Measurements from ENCODE around the gene UBE2F.
"Not testable (repeated sequence)": the region's sequence is repeated elsewhere in the genome, so short reads cannot be mapped to it uniquely, and the experiment has no call there.

UBE2F gene

DNA sequence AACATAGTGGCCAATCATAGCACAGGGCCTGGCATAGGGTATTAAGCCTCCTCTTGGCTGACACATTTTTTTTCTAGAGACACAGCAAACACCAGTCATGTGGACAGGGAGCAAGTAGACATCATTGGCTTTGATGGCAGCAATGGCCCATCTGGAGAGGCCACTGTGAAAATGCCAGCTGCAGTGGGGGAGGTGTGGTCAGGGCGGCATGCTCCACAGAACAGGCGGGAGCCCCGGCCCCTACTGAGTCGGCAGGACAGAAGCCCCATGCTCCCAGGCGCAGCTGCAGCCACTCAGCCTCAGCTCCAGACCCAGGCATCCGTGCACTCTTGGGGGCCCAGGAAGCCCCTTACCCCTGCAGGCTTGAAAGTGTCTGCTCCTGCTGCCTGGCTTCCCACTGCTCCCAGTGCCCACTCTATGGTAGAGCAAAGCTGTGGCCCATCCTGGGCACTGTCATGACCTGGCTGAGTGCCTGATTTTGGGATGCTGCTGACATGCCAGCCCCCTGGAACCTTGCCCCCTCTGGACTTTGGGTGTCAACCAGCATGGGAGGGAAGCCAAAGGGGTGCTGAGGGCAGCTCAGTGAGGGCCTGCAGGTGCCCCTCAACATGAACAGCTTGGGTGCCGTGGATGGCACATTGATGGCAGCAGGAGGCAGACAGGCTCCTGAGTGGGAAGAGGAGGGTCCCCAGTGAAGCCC is 23.3 kb upstream of the UBE2F start:
- no peak for DNase-seq (ENCODE audit: low read depth, low spot score)
- H3K27ac ChIP-seq: no peak overlapping the region

DNA sequence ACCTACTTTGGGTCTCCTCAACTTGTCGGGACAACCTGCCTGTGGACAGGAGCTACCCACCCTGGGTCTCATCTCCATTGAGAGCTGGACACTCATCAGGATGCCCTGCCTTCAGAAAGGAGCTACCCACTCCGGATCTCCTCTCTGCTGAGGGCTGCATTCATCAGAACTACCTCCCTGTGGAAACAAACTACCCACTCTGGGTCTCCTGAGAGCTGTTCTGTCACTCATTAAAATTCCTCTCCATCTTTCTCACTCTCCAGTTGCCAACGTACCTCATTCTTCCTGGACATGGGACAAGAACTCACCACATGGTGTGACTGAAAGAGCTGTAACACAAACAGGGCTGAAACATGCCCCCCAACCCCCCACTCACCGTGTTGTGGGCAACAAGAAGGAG is 22.5 kb upstream of the UBE2F start:
- H3K27ac ChIP-seq: no peak overlapping the region
- DNase-seq (ENCODE audit: low read depth, low spot score): no peak

DNA sequence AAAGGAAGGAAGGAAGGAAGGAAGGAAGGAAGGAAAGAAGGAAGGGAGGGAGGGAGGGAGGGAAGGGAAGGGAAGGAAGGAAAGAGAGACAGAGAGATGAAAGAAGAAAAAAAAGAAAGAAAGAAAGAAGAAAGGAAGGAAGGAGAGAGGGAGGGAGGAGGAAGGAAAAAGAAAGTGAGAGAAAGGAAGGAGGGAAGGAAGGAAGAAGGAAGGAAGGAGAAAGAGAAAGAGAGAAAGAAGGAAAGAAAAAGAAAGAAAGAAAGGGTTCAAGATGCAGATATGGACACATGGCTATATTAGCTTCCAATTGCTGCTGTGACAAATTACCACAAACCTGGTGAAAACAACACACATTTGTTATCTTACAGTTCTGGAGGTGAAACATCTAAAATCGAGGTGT is 20.4 kb upstream of the UBE2F start:
- DNase-seq (ENCODE audit: low read depth, low spot score): no peak
- H3K27ac ChIP-seq: no peak overlapping the region

DNA sequence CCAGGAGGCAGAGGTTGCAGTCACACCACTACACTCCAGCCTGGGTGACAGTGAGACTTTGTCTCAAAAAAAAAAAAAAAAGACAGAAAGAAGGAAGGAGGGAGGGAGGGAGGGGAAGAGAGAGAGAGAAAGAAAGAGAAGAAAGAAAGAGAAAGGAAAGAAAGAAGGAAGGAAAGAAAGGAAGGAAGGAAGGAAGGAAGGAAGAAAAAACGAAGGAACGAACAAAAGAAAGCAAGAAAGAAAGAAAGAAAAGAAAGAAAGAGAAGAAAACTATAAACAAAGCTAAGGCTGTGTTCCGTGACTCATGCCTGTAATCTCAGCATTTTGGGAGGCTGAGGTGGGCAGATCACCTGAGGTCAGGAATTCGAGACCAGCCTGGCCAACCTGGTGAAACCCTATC is 15.5 kb upstream of the UBE2F start:
- not testable (repeated sequence) for DNase-seq (ENCODE audit: low read depth, low spot score); H3K27ac ChIP-seq

DNA sequence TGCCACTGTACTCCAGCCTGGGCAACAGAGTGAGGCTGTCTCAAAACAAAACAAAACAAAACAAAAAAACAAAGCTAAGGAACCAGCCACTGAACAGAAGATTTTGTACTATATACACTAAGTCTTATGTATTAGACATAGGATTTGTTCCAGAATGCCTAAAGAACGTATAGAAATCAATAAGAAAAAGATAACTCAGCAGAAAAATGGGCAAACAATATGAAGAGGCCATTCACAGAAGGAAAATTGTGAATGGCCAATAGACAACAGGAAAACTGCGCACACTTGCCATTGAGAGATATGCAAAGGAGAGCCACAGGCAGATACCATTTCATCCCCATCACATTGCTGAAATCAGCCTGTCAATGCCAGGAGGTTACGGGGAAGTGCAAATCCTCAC is 14.9 kb upstream of the UBE2F start:
- DNase-seq (ENCODE audit: low read depth, low spot score): no peak
- no peak overlapping the region for H3K27ac ChIP-seq

DNA sequence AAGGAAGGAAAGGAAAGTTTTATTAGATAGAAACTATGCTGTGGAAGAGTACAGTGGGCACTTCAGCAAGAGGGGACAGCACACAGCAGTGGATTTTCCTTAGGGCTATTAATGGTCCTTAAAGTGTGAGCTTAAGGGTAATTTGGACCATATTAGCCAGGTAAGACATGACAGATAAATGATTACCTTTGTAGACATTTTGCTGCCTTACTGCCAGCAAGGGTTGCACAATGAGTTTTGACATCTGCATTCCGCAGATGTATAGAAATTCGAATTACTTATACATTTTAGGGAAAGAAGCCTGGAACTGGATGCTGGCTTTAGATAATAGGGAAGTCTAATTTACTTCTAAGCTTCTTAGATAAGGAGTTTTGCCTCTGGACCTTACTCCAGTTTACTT is 14.0 kb upstream of the UBE2F start:
- H3K27ac ChIP-seq: no peak overlapping the region
- DNase-seq (ENCODE audit: low read depth, low spot score): no peak

DNA sequence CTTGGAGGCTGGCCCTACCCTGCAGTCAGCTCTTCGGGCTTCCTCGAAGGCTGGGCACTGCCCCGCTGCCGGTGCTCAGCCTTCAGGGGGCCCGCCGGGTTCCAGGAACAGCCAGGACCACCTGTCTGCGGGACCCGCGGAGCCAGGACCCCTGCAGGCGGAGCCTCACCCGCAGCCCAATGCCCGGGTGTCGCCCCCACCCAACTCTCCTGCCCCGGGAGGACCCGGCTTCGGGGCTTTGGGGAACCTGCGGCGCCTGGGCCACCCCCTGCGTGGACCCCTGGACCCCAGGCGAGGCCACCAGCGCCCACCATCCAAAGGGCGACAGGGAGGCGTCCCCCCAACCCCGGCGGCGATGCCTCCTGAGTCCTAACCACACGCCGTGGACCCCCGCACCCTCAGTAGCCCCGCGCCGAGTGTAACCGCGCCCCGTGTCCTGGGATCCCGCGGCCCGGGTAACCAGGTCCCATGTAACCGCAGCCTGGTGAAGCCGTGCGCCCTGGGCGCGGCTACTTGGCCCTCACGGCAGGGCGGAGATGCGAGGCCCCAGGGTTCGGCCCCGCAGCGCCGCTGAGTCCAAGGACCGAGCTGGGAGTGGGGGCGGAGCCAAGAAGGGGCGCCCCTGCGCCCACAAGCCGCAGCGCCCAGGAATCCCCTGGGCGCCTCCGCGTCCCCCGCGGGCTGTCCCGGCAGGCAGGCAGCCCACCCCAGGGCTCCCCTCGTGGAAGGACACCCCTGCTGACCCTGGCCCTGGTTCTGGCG is 11.0 kb upstream of the UBE2F start:
- no peak for DNase-seq (ENCODE audit: low read depth, low spot score)

DNA sequence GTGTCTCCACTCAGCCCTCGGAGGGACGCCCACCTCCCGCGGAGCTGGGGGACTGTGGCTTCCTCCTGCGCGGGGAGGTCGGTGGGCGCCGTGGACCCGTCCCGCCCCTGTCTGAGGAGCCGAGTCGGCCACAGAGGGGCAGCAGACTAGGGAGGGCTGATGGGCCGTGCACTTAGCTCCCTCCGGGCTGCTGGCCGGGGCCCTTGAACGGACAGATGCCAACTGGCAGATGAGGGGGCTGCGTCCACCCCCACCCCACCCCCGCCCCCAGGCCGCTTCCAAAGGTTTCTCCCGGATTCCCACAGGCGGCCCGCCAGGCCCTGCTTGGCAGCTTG is 10.4 kb upstream of the UBE2F start:
- H3K27ac ChIP-seq: no peak overlapping the region
- no peak for DNase-seq (ENCODE audit: low read depth, low spot score)

More for the DNA sequence above, 11.0 kb upstream of the UBE2F start:
- no peak overlapping the region for H3K27ac ChIP-seq

DNA sequence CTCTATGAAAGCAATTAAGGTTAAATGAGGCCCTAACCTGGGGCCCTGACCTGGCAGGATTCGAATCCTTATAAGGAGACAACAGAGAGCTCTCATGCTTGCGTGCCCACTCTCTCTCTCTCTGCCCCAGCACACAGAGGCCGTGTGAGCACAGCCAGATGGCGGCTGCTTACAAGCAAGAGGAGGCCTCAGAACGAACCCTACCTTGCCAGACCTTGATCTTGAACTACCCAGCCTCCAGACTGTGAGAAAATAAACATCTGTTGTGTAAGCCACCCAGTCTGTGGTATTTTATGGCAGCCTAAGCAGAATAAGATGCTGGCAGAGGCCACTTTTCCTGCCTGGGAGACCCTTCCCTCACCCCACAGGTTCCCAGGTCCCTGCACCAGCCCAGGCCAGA is 5.2 kb upstream of the UBE2F start:
- no peak for DNase-seq (ENCODE audit: low read depth, low spot score)
- no peak overlapping the region for H3K27ac ChIP-seq

DNA sequence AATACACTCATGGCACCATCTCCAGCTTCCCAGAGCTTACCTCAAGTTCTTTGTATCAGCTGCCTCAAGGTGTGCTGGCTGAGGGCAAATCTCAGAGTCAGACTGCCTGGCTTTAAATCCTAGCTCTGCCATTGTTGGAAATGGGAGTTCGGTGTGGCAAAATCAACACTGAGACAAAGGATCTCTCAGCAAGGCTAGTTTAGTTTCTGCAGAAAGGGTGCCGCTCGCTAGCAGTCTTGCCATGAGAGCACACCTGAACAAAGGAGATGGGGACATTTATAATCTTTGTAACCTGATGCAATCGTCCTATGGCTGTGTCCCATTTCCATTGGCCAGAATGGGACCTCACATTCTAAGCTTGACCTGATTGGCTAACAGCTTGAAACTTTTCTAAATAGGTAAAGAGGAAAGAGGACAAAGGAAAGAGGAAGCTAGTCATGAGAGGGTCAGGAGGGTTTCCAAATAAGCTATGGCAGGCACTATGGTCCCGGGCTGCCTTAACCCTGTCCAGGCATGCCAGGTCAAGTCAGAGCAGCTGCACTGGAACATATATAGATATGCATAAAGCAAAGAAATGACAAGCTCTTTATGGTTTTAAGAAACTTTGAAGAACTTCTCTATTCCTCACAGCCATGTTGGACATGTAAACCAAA is 4.3 kb upstream of the UBE2F start:
- DNase-seq (ENCODE audit: low read depth, low spot score): no peak
- no peak overlapping the region for H3K27ac ChIP-seq

DNA sequence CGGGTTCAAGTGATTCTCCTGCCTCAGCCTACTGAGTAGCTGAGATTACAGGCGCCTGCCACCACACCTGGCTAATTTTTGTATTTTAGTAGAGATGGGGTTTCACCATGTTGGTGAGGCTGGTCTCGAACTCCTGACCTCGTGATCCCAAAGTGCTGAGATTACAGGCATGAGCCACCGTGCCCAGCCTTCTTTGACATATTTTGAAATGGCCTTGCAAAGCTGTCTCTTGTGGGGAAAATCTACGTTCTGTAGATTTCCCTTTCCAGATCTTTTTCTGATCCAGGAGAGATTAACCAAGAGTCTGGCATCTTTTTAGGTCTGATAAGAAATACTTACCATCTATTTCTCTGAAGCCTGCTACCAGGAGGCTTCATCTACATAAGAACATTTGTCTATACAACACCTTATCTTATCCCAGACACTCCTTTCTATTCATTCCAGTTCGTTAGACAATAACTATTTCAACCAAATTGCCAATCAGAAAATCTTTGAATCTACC is 3.3 kb upstream of the UBE2F start:
- DNase-seq (ENCODE audit: low read depth, low spot score); H3K27ac ChIP-seq: not testable (repeated sequence)

DNA sequence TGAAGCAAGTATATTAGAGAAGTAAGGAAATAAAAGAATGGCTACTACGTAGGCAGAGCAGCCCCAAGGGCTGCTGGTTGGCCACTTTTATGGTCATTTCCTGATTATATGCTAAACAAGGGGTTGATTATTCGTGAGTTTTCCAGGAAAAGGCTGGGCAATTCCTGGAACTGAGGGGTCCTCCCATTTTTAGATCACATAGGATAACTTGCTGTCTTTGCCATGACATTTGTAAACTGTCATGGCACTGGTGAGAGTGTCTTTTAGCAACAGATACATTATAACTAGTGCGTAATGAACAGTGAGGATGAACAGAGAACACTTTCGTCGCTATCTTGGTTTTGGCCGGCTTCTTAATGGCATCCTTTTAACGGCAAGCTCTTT is 2.6 kb upstream of the UBE2F start:
- H3K27ac ChIP-seq: no peak overlapping the region
- DNase-seq (ENCODE audit: low read depth, low spot score): no peak

DNA sequence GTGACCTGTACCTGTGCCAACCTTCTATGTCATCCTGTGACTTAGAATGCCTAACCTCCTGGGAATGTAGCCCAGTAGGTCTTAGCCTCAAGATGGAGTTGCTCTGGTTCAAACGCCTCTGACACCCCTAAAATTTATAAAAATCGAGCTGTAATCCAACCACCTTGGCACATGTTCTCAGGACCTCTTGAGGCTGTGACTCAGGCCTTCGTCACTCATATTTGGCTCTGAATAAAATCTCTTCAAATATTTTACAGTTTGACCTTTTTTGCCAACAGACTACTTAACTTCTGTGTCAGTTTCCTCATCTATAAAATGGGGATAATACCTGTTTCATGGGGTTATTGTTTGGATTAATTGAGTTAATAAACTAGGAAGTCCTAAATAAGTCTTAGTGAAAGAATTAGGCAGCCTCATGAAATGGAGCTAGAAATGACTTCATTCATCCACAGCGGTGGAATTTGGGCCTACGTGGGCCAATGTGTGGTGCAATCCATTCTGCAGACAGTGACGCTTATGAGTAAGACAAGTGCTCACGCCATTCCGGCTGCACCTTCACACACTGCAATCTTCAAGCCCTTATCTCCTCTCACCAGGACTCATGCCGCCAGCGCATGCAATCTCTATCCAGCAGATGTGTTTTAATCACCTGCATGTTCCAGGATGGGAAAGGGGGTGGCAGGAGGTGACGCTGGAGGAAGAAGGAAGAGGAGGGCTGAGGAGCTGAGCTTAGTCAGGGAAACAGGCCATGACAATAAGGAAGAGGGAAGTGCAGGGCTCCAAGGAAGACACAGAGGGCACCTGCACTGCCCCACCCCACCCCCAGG is 2.0 kb upstream of the UBE2F start:
- no peak overlapping the region for H3K27ac ChIP-seq
- no peak for DNase-seq (ENCODE audit: low read depth, low spot score)

DNA sequence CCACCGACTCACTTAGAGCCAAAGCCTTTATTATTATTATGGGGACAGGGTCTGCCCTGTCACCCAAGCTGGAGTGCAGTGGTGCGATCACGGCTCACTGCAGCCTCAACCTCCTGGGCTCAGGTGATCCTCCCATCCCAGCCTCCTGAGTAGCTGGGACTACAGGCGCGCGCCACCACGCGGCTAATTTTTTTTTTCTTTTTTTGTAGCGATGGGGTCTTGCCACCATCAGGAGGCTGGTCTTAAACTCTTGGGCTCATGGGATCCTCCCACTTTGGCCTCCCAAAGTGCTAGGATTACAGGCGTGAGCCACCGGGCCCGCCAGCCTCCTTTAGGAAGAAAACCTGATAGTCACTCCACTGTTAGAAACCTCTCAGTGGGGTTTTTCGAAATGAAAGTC is 970 bp upstream of the UBE2F start:
- H3K27ac ChIP-seq; DNase-seq (ENCODE audit: low read depth, low spot score): not testable (repeated sequence)

DNA sequence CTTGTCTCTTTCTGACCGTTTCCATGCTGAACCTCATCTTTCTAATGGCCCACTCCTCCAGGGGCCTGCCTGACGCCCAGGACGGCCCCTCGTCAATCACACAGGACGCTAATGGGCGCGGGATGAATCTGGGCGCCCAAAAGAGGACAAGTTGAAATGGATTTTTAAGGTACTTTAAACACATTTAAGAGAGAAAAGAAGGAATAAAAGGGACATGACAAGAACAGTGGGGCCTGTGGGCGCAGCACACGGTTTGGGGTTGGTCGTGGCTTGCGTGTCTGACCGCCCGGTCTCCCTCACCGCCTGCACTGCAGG is 607 bp upstream of the UBE2F start:
- DNase-seq (ENCODE audit: low read depth, low spot score): no peak
- H3K27ac ChIP-seq: no peak overlapping the region

DNA sequence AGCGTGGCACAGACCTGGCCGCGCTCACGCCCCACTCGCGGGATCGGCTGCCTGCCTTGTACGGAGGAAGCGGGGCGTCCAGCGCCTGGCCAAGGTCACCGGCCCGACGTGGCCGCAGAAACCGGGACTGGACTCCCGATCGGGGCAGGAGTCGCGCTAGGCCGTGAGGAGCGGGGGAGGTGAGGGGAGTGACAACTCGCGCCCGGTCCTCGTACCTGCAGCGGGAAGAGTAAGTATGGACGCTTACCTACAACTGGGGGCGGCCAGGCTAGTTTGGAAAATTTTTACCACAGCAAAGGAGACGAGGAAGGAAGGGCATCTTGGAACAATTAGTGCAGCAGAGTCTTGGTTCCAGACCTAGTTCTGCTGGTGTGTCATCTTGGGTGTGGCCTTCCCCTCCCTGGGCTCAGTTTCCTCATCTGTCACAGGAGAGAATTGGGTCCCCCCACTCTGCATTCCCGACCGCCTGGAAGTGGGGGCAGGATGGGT is 693 bp downstream of the UBE2F start:
- H3K27ac ChIP-seq: peak overlapping the region; percentile 70
- no peak for DNase-seq (ENCODE audit: low read depth, low spot score)

DNA sequence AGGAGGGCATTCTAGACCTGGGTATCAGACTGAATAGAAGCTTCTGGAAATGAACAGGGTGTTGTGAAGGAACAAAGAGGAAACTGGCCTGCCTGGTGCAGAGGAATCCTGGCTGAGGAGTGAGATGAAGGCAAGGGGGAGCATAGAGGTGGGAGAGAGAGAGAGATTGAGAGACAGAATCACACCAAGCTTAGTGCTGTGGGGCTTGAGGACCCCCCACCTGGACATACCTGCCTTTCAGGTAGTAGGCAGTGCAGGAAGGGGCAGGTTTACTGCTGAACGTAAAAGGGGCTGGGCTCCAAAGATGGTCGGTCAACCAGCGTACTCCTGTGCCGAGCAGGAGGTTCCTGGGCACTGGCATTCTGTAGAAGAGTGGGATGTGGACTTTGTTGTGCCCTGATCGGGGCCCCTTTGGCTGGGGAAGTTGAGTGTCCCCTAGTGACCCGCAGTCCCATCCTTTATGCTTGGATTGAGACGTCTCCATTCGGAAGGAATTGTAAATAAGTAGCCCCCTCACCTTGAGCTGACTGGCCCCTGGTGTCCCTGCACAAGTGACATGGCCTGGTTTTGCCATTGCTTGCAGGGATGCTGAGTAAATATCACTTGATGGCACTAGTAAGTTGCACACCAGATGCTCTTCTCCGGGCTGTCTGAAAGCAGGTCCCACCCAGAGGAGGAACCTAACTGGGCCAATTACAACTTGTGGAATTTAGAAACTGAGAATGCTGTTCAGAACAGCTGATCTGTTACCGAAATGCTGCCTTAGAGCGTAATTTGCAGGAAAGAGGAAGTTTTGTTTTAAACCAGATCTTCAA is 1.4 kb downstream of the UBE2F start:
- DNase-seq (ENCODE audit: low read depth, low spot score): peak; percentile 8
- peak overlapping the region; percentile 70 for H3K27ac ChIP-seq

DNA sequence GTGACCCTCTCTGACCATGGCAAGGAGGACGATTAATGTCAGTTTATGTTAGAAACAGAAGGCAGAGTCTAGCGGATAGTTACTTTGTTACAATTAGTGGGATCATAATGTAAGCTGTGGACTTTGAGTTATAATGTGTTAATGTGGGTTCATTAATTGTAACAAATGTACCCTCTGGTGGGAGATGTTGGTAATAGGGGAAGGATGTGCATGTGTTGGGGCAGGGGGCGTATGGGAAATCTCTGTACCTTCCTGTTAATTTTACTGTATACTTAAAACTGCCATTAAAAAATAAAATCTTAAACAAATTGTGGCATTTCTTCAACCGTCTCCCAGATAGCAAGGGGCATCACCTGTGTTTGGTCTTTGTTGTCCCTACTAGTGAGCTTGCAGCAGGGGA is 4.8 kb downstream of the UBE2F start:
- no peak overlapping the region for H3K27ac ChIP-seq
- no peak for DNase-seq (ENCODE audit: low read depth, low spot score)

DNA sequence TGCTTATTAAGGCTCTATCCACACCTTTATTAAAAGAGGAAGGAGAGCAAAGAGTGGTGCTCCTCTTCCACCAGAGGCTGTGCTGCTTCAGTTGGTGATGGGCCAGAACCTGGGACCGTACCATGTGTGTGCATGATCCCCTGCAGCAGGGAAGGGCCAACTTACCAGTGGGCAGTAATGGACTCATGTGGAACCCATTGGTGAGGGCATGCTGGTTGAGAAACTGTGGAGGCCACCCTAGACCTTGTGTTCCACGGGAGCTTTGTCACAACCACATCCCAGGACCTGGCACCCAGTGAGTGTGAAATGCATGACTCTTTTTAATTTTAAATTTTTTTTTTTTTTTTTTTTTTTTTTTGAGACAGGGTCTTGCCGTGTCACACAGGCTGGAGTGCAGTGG is 5.4 kb downstream of the UBE2F start:
- no peak for DNase-seq (ENCODE audit: low read depth, low spot score)
- H3K27ac ChIP-seq: no peak overlapping the region

DNA sequence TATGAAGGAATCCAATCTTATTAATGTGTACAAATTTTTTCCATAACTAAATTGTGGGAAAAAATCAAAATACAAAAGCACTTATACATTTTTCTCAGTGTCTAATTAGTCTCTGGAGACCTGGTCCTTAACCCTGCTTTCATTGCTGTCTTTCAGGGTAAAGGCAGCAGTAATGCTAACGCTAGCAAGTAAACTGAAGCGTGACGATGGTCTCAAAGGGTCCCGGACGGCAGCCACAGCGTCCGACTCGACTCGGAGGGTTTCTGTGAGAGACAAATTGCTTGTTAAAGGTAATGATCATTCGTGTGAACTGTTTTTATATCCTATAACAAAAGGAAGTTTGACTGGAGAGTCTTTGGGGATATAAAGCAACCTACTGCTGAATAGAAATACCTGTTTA is 6.1 kb downstream of the UBE2F start:
- H3K27ac ChIP-seq: no peak overlapping the region
- no peak for DNase-seq (ENCODE audit: low read depth, low spot score)
